K562 (cell line): ENCODE measurements around the gene DLGAP3. TPM values are rescaled to one million over a fixed set of nuclear protein-coding genes. Genes with fewer than 3 reads are reported as not detected.

Source experiments
- ARNT ChIP-seq, 2 experiments: fragments of 450-650 bp; IDR thresholded peaks; 2 replicates each; pipeline ENCODE4 v1.6.1; 2016; ENCODE audit warnings: mild to moderate bottlenecking in 1 of 2
- ATF1 ChIP-seq, 2 experiments: fragments of 450-650 bp in 1 of 2; IDR thresholded peaks; 2 replicates each; pipeline ENCODE4 v1.6.1; 2016; ENCODE audit warnings: missing compliant biosample characterization in 1 of 2, missing genetic modification characterization in 1 of 2
- CBX8 ChIP-seq: fragments of 200-600 bp; sonication (generic); IDR thresholded peaks from 2 replicates; pipeline ENCODE4 v1.6.1; 2012; ENCODE audit warnings: borderline replicate concordance, mixed run types, low read depth, mild to moderate bottlenecking, moderate library complexity, mixed read lengths, low read length, control low read depth, inconsistent platforms; ENCODE audit not compliant: poor library complexity, severe bottlenecking; ENCODE audit errors: extremely low read depth
- CHD4 ChIP-seq: fragments of 200-600 bp; sonication (generic); IDR thresholded peaks from 3 replicates; pipeline ENCODE4 v1.6.1; 2012; ENCODE audit warnings: low read depth, mild to moderate bottlenecking, mixed read lengths, low read length, inconsistent platforms; ENCODE audit not compliant: insufficient read depth, insufficient replicate concordance, poor library complexity, severe bottlenecking
- E2F6 ChIP-seq, 2 experiments: IDR thresholded peaks; 2 replicates each; pipeline ENCODE4 v1.6.1; 2011; ENCODE audit warnings: borderline replicate concordance in 1 of 2, control low read depth in 1 of 2, low read depth in 1 of 2, low read length in 1 of 2, mild to moderate bottlenecking in 1 of 2, mixed read lengths in 1 of 2, moderate library complexity in 1 of 2; ENCODE audit not compliant: insufficient read depth in 1 of 2, insufficient read length in 1 of 2, poor library complexity in 1 of 2, severe bottlenecking in 1 of 2; ENCODE audit errors: extremely low read depth in 1 of 2
- GATAD2A ChIP-seq: fragments of 450-650 bp; IDR thresholded peaks from 2 replicates; pipeline ENCODE4 v1.6.1; 2017
- MEF2D ChIP-seq: conservative IDR thresholded peaks from 2 replicates; pipeline ENCODE4 v1.6.1; 2016; ENCODE audit warnings: low read depth, missing genetic modification characterization, missing compliant biosample characterization
- NONO ChIP-seq, 2 experiments: fragments of 200-400 bp in 1 of 2; fragments of 450-650 bp in 1 of 2; formaldehyde crosslinking in 1 of 2; IDR thresholded peaks; 2 replicates each; pipeline ENCODE4 v1.6.1; 2017; ENCODE audit warnings: low read depth in 2 of 2, mild to moderate bottlenecking in 2 of 2, moderate library complexity in 2 of 2, low read length in 1 of 2
- PKNOX1 ChIP-seq: fragments of 450-650 bp; IDR thresholded peaks from 2 replicates; pipeline ENCODE4 v1.6.1; 2016
- ZBTB17 ChIP-seq: fragments of 450-650 bp; formaldehyde crosslinking; IDR thresholded peaks from 2 replicates; pipeline ENCODE4 v1.4.0; 2020; ENCODE audit warnings: mild to moderate bottlenecking
- ZBTB7A ChIP-seq: IDR thresholded peaks from 2 replicates; pipeline ENCODE4 v1.6.1; 2011; ENCODE audit warnings: low read depth, mild to moderate bottlenecking, low read length, moderate library complexity, borderline replicate concordance; ENCODE audit not compliant: control insufficient read depth
- ZNF431 ChIP-seq: sonication (generic); formaldehyde crosslinking; IDR thresholded peaks from 2 replicates; pipeline ENCODE4 v1.8.0; 2022; ENCODE audit warnings: mild to moderate bottlenecking, missing genetic modification reagents
- polyA plus RNA-seq, 8 experiments: library from polyadenylated mRNA; depleted of rRNA in 4 of 8; stranded (reverse) in 5 of 8; unstranded in 3 of 8; fragments of >200 nt; fragmentation: Nextera tagmentation in 2 of 8; fragmentation: Illumina TruSeq in 1 of 8; extraction: Ambion mirVana in 2 of 8; extraction: Trizol in 1 of 8; gene quantifications; 2 replicates each; pipeline versions ENCODE4 v1.2.1 to v1.2.3, GENCODE V29; 2011 to 2014; ENCODE audit warnings: inconsistent platforms in 1 of 8, missing spikeins in 1 of 8
- total RNA-seq, 7 experiments: library from RNA; depleted of rRNA in 6 of 7; stranded (reverse); fragments of >200 nt in 6 of 7; fragmentation: Illumina TruSeq in 2 of 7; extraction: Trizol in 2 of 7; gene quantifications; 2 replicates each; pipeline versions ENCODE4 v1.2.1 to v1.2.3, GENCODE V29; 2011 to 2021; ENCODE audit warnings: low replicate concordance in 1 of 7
- TF ChIP-seq, protein P1 (sequence below): IDR thresholded peaks from 2 replicates; pipeline ENCODE4 v1.6.1; 2014; ENCODE audit warnings: antibody characterized with exemption

DLGAP3 gene
- total and polyA plus RNA-seq, 9 of the 15 experiments (the other 6 are each of a cell fraction or from before 2014, with no cell fraction given) = 0.01 to 0.16 (median 0.07) TPM; not detected in 6

DNA sequence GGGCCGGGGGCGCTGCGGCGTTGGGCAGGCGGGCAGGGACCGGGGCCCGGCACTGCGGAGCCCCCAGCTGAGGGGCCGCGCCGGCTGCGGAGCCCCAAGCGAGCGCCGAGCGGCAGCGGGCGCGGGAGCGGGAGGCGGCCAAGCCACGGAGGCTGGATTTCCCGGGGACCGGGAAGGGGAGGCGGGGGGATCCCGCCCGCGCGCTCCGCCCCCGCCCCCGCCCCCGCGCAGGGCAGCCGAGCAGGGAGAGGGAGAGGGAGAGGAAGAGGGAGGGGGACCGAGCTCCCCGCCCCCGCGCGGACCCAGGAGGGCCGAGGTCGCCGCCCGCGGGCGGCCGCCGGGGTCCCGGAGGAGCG is at the start of gene DLGAP3 (continued):
- TF ChIP-seq ZBTB7A = peak; percentile 69; the same call in 1 of the 2 replicates
- TF ChIP-seq ARNT (IDR thresholded peaks at IDR 0.05) = no peak
- TF ChIP-seq E2F6 (IDR thresholded peaks at IDR 0.05; ENCODE audit: borderline replicate concordance in 1 of 2, extremely low read depth in 1 of 2, insufficient read depth in 1 of 2, insufficient read length in 1 of 2, low read depth in 1 of 2, low read length in 1 of 2, poor library complexity in 1 of 2, severe bottlenecking in 1 of 2) = peak in 1 of 2 experiments; percentile 37
- 0 out of 4 replicates have a peak, but pooled peaks of 1 of the 2 experiments have one; percentile 1 for TF ChIP-seq NONO (IDR thresholded peaks at IDR 0.05; ENCODE audit: low read depth in 2 of 2, low read length in 1 of 2)
- TF ChIP-seq PKNOX1 = no peak
- TF ChIP-seq GATAD2A = no peak
- no peak for TF ChIP-seq MEF2D (tag)
- TF ChIP-seq CHD4 = no peak
- TF ChIP-seq, protein P1, sequence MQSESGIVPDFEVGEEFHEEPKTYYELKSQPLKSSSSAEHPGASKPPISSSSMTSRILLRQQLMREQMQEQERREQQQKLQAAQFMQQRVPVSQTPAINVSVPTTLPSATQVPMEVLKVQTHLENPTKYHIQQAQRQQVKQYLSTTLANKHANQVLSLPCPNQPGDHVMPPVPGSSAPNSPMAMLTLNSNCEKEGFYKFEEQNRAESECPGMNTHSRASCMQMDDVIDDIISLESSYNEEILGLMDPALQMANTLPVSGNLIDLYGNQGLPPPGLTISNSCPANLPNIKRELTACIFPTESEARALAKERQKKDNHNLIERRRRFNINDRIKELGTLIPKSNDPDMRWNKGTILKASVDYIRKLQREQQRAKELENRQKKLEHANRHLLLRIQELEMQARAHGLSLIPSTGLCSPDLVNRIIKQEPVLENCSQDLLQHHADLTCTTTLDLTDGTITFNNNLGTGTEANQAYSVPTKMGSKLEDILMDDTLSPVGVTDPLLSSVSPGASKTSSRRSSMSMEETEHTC = no peak
- TF ChIP-seq ATF1 (CRISPR knock-in tag; IDR thresholded peaks at IDR 0.05) = no peak
- TF ChIP-seq ATF1 (tag; IDR thresholded peaks at IDR 0.05) = no peak
- TF ChIP-seq CBX8 = no peak
- no peak for TF ChIP-seq ZBTB17 (CRISPR knock-in tag)
- no peak for TF ChIP-seq ZNF431 (CRISPR knock-in tag)
